Sigmoid colon (tissue), 4 donors: ENCODE measurements around the gene NEK2.

Experiments
- CTCF ChIP-seq, 4 experiments: fragments of 450-650 bp in 3 of 4; fragments of 200-600 bp in 1 of 4; IDR thresholded peaks; one replicate each; pipeline ENCODE4 v1.5.1; 2016 to 2019; ENCODE audit warnings: antibody characterized with exemption in 4 of 4, mild to moderate bottlenecking in 3 of 4, moderate library complexity in 2 of 4
- EP300 ChIP-seq, 4 donors: sonication (generic); formaldehyde crosslinking; IDR thresholded peaks; one replicate each; pipeline ENCODE4 v1.6.1; 2017; ENCODE audit warnings: antibody characterized with exemption in 4 of 4

- TF ChIP-seq CTCF (IDR thresholded peaks at IDR 0.05), result no peak
- no peak for TF ChIP-seq EP300 (IDR thresholded peaks at IDR 0.05)
These were observed 21.4 kb downstream of the NEK2 start for GRCh38 chr1:211653959-211654496.
